Lower leg skin (tissue), 4 donors: ENCODE data around the gene TFAP2E. TPM values are rescaled to one million over a fixed set of nuclear protein-coding genes. Genes with fewer than 3 reads are reported as not detected.

ENCODE experiments used
- DNase-seq, 2 donors: peaks; one replicate each; pipeline ENCODE4 v3.0.0-alpha.2; 2019; ENCODE audit warnings: low spot score in 2 of 2
- H3K4me3 ChIP-seq: fragments of 200-600 bp; sonication (generic); 2 replicates; pipeline ENCODE4 v1.5.1; 2017; ENCODE audit warnings: mild to moderate bottlenecking, low read depth; ENCODE audit not compliant: poor library complexity, severe bottlenecking
- CTCF ChIP-seq, 3 donors: fragments of 450-650 bp; IDR thresholded peaks; one replicate each; pipeline ENCODE4 v1.5.1; 2016; ENCODE audit warnings: antibody characterized with exemption in 3 of 3, mild to moderate bottlenecking in 3 of 3, moderate library complexity in 2 of 3
- POLR2A ChIP-seq, 2 donors: fragments of 450-650 bp; IDR thresholded peaks; one replicate each; pipeline ENCODE4 v1.6.1; 2016 to 2017; ENCODE audit warnings: antibody characterized with exemption in 2 of 2, mild to moderate bottlenecking in 1 of 2, moderate library complexity in 1 of 2
- WGBS, 2 donors: methylation state at CpG; one replicate each; pipeline ENCODE4 v1.1.5; 2018; 5-methylcytosine and 5-hydroxymethylcytosine counted together
- intact Hi-C: fragments of 100-400 bp; cut with DNase I; formaldehyde crosslinking; loops from one replicate; pipeline ENCODE4 v1.15.0; 2023; ENCODE audit warnings: low total_unique reads
- total RNA-seq, 4 donors: library from RNA; depleted of rRNA; stranded (reverse); fragments of >200 nt; gene quantifications; one replicate each; pipeline ENCODE4 v1.1.0, GENCODE V29; 2016

TFAP2E gene
- total RNA-seq, 4 donors from 2014 or later: 4.2 to 5.7 (median 4.8) TPM

GRCh38 chr1:35642471-35642955 lies 69.4 kb downstream of the TFAP2E start:
- WGBS, 2 donors: 25 to 31% methylated on average over 14 of the region's 14 CpGs
- H3K4me3 ChIP-seq: no peak overlapping the region
- TF ChIP-seq CTCF (IDR thresholded peaks at IDR 0.05): no peak
- intact Hi-C loops: no loop called here
- peak in 1 of 2 donors; percentile 66 for DNase-seq

GRCh38 chr1:35644204-35644603 lies 71.1 kb downstream of the TFAP2E start:
- intact Hi-C loops: no loop called here
- 31 to 45% methylated on average over 2 of the region's 2 CpGs for WGBS, 2 donors
- H3K4me3 ChIP-seq: no peak overlapping the region
- TF ChIP-seq CTCF (IDR thresholded peaks at IDR 0.05): no peak
- no peak for TF ChIP-seq POLR2A (IDR thresholded peaks at IDR 0.05)
- no peak for DNase-seq

Other genes with a start within 250 kb of the TFAP2E start
- 10 to 100 TPM; 33.4 to 60.9 (median 44.9) TPM for gene KIAA0319L, start 15.9 kb upstream of the TFAP2E start, total RNA-seq
- gene NCDN, start 15.5 kb upstream of the TFAP2E start, total RNA-seq: 10 to 100 TPM; 13.7 to 18.4 (median 16.1) TPM
- 10 to 100 TPM; 40.4 to 48.6 (median 41.5) TPM for gene PSMB2, start 68.2 kb downstream of the TFAP2E start, total RNA-seq
- 1 to 10 TPM; 5.6 to 9.8 (median 6.5) TPM for gene C1orf216, start 145.6 kb downstream of the TFAP2E start, total RNA-seq
- under 1 TPM in 3 of 4 donors, not detected in 1; 0.32 to 0.37 (median 0.34) TPM for gene CLSPN, start 196.7 kb downstream of the TFAP2E start, total RNA-seq
- 10 to 100 TPM; 28.1 to 40.3 (median 34.6) TPM for gene AGO4, start 234.7 kb downstream of the TFAP2E start, total RNA-seq